Nephron (organoid): Measurements from ENCODE around the gene TRPV3.

Experiments
- H3K27ac Mint-ChIP-seq, 3 experiments: 2 replicates each; pipeline ENCODE4 v1.8.0; 2020; ENCODE audit warnings: mixed read lengths in 3 of 3, mild to moderate bottlenecking in 2 of 3, moderate library complexity in 1 of 3
- H3K27me3 Mint-ChIP-seq: 2 replicates; pipeline ENCODE4 v1.8.0; 2021; ENCODE audit warnings: low read depth, mild to moderate bottlenecking, moderate library complexity, mixed read lengths
- H3K36me3 Mint-ChIP-seq: 2 replicates; pipeline ENCODE4 v1.8.0; 2020; ENCODE audit warnings: low read depth, mixed read lengths
- H3K4me1 Mint-ChIP-seq: 2 replicates; pipeline ENCODE4 v1.8.0; 2020; ENCODE audit warnings: mixed read lengths
- H3K4me3 Mint-ChIP-seq, 3 experiments: 2 replicates each; pipeline ENCODE4 v1.8.0; 2020; ENCODE audit warnings: mild to moderate bottlenecking in 3 of 3, mixed read lengths in 3 of 3, moderate library complexity in 2 of 3
- H3K9me3 Mint-ChIP-seq: 2 replicates; pipeline ENCODE4 v1.8.0; 2020; ENCODE audit warnings: mixed read lengths
- CTCF ChIP-seq, 3 experiments: fragments of 200-600 bp; sonication (generic); IDR thresholded peaks; one replicate each; pipeline ENCODE4 v1.5.0; 2021; ENCODE audit warnings: antibody characterized with exemption in 3 of 3; ENCODE audit not compliant: unreplicated experiment in 3 of 3

The TRPV3 gene

GRCh38 chr17:3559270-3559645, 1.6 kb upstream of the TRPV3 start:
- TF ChIP-seq CTCF (IDR thresholded peaks at IDR 0.05; ENCODE audit: unreplicated experiment in 3 of 3), result no peak
- peaks cover 4% of the 10 kb centered on the region for H3K27me3 Mint-ChIP-seq
- H3K36me3 Mint-ChIP-seq, result peaks cover 5% of the 10 kb centered on the region
- no peaks in the 10 kb centered on the region for H3K4me1 Mint-ChIP-seq
- H3K27ac Mint-ChIP-seq, result no peak overlapping the region
- no peak overlapping the region for H3K4me3 Mint-ChIP-seq
- no peaks in the 10 kb centered on the region for H3K9me3 Mint-ChIP-seq

- Mint-ChIP-seq H3K4me1 (no peaks in the 10 kb centered on the region), H3K27ac (no peak overlapping the region), H3K4me3 (no peak overlapping the region), H3K36me3 (peaks cover 5% of the 10 kb centered on the region), H3K9me3 (no peaks in the 10 kb centered on the region), H3K27me3 (peaks cover 4% of the 10 kb centered on the region)
- no peak for TF ChIP-seq CTCF (IDR thresholded peaks at IDR 0.05; ENCODE audit: unreplicated experiment in 3 of 3)
These were observed 1.1 kb upstream of the TRPV3 start for GRCh38 chr17:3558603-3559269.

GRCh38 chr17:3556916-3557767, 470 bp downstream of the TRPV3 start:
- peak overlapping the region in 1 of 3 experiments; percentile 5 for H3K27ac Mint-ChIP-seq
- H3K4me1 Mint-ChIP-seq, result no peaks in the 10 kb centered on the region
- H3K27me3 Mint-ChIP-seq, result peaks cover 10% of the 10 kb centered on the region
- no peaks in the 10 kb centered on the region for H3K36me3 Mint-ChIP-seq
- no peak overlapping the region for H3K4me3 Mint-ChIP-seq
- H3K9me3 Mint-ChIP-seq, result no peaks in the 10 kb centered on the region
- no peak for TF ChIP-seq CTCF (IDR thresholded peaks at IDR 0.05; ENCODE audit: unreplicated experiment in 3 of 3)

GRCh38 chr17:3556239-3556915, 1.2 kb downstream of the TRPV3 start:
- no peaks in the 10 kb centered on the region for H3K4me1 Mint-ChIP-seq
- H3K27ac Mint-ChIP-seq, result no peak overlapping the region
- no peaks in the 10 kb centered on the region for H3K9me3 Mint-ChIP-seq
- H3K36me3 Mint-ChIP-seq, result no peaks in the 10 kb centered on the region
- H3K27me3 Mint-ChIP-seq, result peaks cover 10% of the 10 kb centered on the region
- TF ChIP-seq CTCF (IDR thresholded peaks at IDR 0.05; ENCODE audit: unreplicated experiment in 3 of 3), result no peak
- H3K4me3 Mint-ChIP-seq, result no peak overlapping the region

GRCh38 chr17:3555189-3555796, 2.3 kb downstream of the TRPV3 start:
- Mint-ChIP-seq H3K4me1 (no peaks in the 10 kb centered on the region), H3K9me3 (no peaks in the 10 kb centered on the region), H3K36me3 (no peaks in the 10 kb centered on the region), H3K27me3 (peaks cover 14% of the 10 kb centered on the region), H3K27ac (no peak overlapping the region), H3K4me3 (no peak overlapping the region)
- TF ChIP-seq CTCF (IDR thresholded peaks at IDR 0.05; ENCODE audit: unreplicated experiment in 3 of 3), result no peak
